Fibroblast of lung (primary cell): ENCODE data around the gene ST6GALNAC5.

Experiments used
- EZH2 ChIP-seq: IDR thresholded peaks from 2 replicates; pipeline ENCODE4 v1.5.1; 2012; ENCODE audit warnings: low read length, control low read depth, mild to moderate bottlenecking; ENCODE audit errors: missing control alignments
- TF ChIP-seq, protein P1 (sequence below), 2 donors: IDR thresholded peaks in 1 of 2; conservative IDR thresholded peaks in 1 of 2; 1 replicate in 1 of 2; 2 replicates in 1 of 2; pipeline ENCODE4 v1.5.1; 2011 to 2012; ENCODE audit warnings: low read length in 2 of 2, control low read depth in 1 of 2, inconsistent platforms in 1 of 2, low read depth in 1 of 2, mild to moderate bottlenecking in 1 of 2

DNA sequence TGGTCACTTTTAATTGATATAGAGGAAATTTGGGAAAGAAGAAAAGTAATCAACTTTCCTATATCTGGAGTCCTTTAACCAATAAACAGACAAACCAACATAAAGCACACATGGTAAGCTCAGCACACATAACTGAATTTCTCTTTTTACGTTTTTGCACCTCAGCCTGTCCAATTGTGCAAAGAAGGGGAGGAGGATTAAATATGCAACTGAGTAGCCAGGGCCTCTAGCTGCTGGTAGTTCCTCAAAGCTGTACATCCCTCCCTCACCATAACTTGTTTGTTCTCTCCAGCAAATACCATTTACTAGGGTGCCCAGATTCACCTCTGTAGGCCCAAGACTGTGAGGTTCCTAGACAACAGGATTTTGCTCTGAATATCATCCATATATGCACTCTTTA is 25.4 kb downstream of the ST6GALNAC5 start:
- TF ChIP-seq, protein P1, sequence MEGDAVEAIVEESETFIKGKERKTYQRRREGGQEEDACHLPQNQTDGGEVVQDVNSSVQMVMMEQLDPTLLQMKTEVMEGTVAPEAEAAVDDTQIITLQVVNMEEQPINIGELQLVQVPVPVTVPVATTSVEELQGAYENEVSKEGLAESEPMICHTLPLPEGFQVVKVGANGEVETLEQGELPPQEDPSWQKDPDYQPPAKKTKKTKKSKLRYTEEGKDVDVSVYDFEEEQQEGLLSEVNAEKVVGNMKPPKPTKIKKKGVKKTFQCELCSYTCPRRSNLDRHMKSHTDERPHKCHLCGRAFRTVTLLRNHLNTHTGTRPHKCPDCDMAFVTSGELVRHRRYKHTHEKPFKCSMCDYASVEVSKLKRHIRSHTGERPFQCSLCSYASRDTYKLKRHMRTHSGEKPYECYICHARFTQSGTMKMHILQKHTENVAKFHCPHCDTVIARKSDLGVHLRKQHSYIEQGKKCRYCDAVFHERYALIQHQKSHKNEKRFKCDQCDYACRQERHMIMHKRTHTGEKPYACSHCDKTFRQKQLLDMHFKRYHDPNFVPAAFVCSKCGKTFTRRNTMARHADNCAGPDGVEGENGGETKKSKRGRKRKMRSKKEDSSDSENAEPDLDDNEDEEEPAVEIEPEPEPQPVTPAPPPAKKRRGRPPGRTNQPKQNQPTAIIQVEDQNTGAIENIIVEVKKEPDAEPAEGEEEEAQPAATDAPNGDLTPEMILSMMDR (conservative IDR thresholded peaks at IDR 0.05 in 1 of 2, IDR thresholded peaks at IDR 0.05 in 1 of 2; ENCODE audit: low read depth in 1 of 2, low read length in 2 of 2) = no peak
- no peak for TF ChIP-seq EZH2
